ENCODE data around the gene ARHGAP30.

ARHGAP30 gene

DNA sequence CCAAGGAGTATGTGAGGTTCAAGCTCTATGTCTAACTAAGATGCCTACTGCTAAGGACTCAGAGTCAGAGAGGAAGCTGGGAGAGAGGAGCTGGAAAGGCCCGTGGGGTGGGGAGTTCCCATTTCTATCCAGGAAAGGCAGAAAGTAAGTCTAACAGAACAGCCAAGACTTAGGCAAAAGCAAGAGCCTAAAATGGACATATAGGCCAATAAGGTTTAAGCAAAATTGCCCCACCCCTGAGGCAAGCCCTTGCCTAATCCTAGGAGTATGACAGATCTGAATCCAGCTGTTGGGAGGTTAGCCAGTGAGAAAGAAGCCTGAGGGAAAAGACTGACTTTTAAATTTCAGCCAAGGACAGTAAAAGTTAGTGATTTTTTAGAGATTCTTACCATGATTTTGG, 26.8 kb upstream of the ARHGAP30 start:
- Histone ChIP-seq H4K20me1 (ENCODE audit: insufficient read depth) (no peaks in the 10 kb centered on the region), H3K4me2 (no peak overlapping the region), H3K27me3 (ENCODE audit: insufficient read depth, low read depth) (no peaks in the 10 kb centered on the region), H3K79me2 (ENCODE audit: insufficient read depth, low read depth) (no peaks in the 10 kb centered on the region), H3K4me1 (ENCODE audit: low read depth, poor library complexity, severe bottlenecking) (peaks cover 16% of the 10 kb centered on the region), H3K36me3 (ENCODE audit: insufficient read depth) (peaks cover 4% of the 10 kb centered on the region; the same call in 1 of the 2 replicates), H3K9ac (no peak overlapping the region), H3K4me3 (IDR thresholded peaks at IDR 0.05; ENCODE audit: insufficient read depth, low read depth, low read length) (no peak overlapping the region), H2AFZ (ENCODE audit: low read depth) (no peak overlapping the region), H3K27ac (no peak overlapping the region)
- TF ChIP-seq, protein P1, sequence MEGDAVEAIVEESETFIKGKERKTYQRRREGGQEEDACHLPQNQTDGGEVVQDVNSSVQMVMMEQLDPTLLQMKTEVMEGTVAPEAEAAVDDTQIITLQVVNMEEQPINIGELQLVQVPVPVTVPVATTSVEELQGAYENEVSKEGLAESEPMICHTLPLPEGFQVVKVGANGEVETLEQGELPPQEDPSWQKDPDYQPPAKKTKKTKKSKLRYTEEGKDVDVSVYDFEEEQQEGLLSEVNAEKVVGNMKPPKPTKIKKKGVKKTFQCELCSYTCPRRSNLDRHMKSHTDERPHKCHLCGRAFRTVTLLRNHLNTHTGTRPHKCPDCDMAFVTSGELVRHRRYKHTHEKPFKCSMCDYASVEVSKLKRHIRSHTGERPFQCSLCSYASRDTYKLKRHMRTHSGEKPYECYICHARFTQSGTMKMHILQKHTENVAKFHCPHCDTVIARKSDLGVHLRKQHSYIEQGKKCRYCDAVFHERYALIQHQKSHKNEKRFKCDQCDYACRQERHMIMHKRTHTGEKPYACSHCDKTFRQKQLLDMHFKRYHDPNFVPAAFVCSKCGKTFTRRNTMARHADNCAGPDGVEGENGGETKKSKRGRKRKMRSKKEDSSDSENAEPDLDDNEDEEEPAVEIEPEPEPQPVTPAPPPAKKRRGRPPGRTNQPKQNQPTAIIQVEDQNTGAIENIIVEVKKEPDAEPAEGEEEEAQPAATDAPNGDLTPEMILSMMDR (conservative IDR thresholded peaks at IDR 0.05; ENCODE audit: low read depth, low read length) = no peak

DNA sequence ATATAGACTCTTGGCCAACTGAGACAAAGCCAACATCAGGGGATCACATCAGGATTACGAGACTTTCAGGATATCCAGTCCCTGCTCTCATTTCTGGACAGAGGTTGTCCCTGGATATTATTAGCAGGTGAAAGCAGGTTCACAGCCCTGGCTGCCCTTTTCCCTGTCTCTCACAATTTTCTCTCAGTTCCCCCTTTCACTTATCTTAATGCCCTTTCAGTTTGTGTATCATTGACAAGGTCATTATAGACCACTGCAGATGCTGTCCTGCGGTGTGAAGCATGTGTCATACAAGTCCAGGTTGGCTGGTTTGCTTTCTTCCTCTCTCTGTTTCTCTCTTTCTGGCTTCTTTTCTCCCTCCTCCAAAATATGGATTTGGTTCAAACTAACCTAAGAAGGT, 26.3 kb upstream of the ARHGAP30 start:
- Histone ChIP-seq H3K4me3 (IDR thresholded peaks at IDR 0.05; ENCODE audit: insufficient read depth, low read depth, low read length) (no peak overlapping the region), H3K9ac (no peak overlapping the region), H3K79me2 (ENCODE audit: insufficient read depth, low read depth) (no peaks in the 10 kb centered on the region), H3K4me1 (ENCODE audit: low read depth, poor library complexity, severe bottlenecking) (peaks cover 16% of the 10 kb centered on the region), H3K4me2 (no peak overlapping the region), H2AFZ (ENCODE audit: low read depth) (no peak overlapping the region), H3K36me3 (ENCODE audit: insufficient read depth) (peaks cover 4% of the 10 kb centered on the region; the same call in 1 of the 2 replicates), H3K27me3 (ENCODE audit: insufficient read depth, low read depth) (no peaks in the 10 kb centered on the region), H4K20me1 (ENCODE audit: insufficient read depth) (no peaks in the 10 kb centered on the region), H3K27ac (no peak overlapping the region)
- TF ChIP-seq, protein P1 (conservative IDR thresholded peaks at IDR 0.05; ENCODE audit: low read depth, low read length) = no peak

DNA sequence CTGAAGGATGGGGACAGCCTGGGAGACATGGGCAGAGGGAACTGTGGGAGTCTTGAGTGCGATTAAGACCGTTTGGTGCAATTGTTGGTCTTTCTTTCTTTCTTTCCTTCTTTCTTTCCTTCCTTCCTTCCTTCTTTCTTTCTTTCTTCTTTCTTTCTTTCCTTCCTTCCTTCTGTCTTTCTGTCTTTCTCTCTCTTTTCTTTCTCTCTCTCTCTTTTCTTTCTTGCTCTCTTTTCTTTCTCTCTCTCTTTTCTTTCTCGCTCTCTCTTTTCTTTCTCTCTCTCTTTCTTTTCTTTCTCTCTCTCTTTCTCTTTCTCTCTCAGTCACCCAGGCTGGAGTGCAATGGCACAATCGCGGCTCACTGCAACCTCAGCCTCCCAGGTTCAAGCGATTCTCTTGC, 25.5 kb upstream of the ARHGAP30 start:
- Histone ChIP-seq H3K4me1 (ENCODE audit: low read depth, poor library complexity, severe bottlenecking) (peaks cover 16% of the 10 kb centered on the region), H3K36me3 (ENCODE audit: insufficient read depth) (no peaks in the 10 kb centered on the region), H3K4me2 (no peak overlapping the region), H3K4me3 (IDR thresholded peaks at IDR 0.05; ENCODE audit: insufficient read depth, low read depth, low read length) (no peak overlapping the region), H3K79me2 (ENCODE audit: insufficient read depth, low read depth) (no peaks in the 10 kb centered on the region), H4K20me1 (ENCODE audit: insufficient read depth) (no peaks in the 10 kb centered on the region), H3K27ac (no peak overlapping the region), H2AFZ (ENCODE audit: low read depth) (no peak overlapping the region), H3K27me3 (ENCODE audit: insufficient read depth, low read depth) (no peaks in the 10 kb centered on the region), H3K9ac (no peak overlapping the region)
- TF ChIP-seq, protein P1 (conservative IDR thresholded peaks at IDR 0.05; ENCODE audit: low read depth, low read length) = no peak

DNA sequence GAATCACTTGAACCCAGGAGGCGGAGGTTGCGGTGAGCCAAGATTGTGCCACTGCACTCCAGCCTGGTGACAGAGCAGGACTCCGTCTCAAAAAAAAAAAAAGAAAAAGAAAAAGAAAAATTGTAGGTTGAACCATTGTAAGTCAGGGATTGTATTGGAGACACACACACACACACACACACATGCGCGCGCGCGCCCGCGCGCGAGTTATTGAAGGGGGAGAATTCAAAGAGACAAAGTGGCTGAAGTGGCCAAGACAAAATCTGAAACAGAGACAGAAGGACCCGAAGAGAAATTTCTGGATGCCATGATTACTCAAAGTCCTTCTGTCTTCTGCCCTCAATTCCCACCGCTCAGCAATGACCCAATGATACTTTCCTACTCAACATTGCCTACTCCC, 24.8 kb upstream of the ARHGAP30 start:
- no peaks in the 10 kb centered on the region for H4K20me1 ChIP-seq (ENCODE audit: insufficient read depth)
- H3K4me2 ChIP-seq = no peak overlapping the region
- H3K36me3 ChIP-seq (ENCODE audit: insufficient read depth) = no peaks in the 10 kb centered on the region
- no peaks in the 10 kb centered on the region for H3K27me3 ChIP-seq (ENCODE audit: insufficient read depth, low read depth)
- TF ChIP-seq, protein P1 (conservative IDR thresholded peaks at IDR 0.05; ENCODE audit: low read depth, low read length) = no peak
- H3K4me1 ChIP-seq (ENCODE audit: low read depth, poor library complexity, severe bottlenecking) = peaks cover 14% of the 10 kb centered on the region
- H3K27ac ChIP-seq = no peak overlapping the region
- H3K4me3 ChIP-seq (IDR thresholded peaks at IDR 0.05; ENCODE audit: insufficient read depth, low read depth, low read length) = no peak overlapping the region
- H3K79me2 ChIP-seq (ENCODE audit: insufficient read depth, low read depth) = no peaks in the 10 kb centered on the region
- H3K9ac ChIP-seq = no peak overlapping the region
- H2AFZ ChIP-seq (ENCODE audit: low read depth) = no peak overlapping the region
